ENCODE results near the gene OTOG. TPM values are rescaled to one million over a fixed set of nuclear protein-coding genes. Genes with fewer than 3 reads are reported as not detected.

OTOG gene
- total and polyA plus RNA-seq, 2 of the 8 experiments (the other 6 are each of a cell fraction or from before 2014, with no cell fraction given) = 0.41 to 1.5 TPM

DNA sequence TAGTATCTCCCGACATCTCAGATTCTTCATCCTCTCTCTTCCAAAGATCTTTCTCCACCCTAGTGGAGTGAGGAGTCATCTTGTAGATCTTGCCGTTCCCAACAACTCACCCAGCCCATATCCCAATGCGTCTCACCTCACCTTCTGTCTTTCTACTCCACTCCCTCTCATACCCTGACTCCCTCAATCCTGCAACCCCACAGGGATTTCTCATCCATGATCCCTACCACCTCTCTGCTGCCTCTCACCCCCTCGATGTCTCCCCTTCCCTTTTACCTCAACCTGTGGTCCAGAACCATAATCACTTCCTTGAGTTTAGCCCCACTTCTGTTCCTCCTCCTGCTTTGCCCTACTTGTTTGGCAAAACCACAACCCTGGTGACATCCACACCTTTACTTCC is 41.7 kb downstream of the OTOG start:
- WGBS, 2 experiments (ENCODE audit: extremely low coverage in 1 of 2, insufficient coverage in 1 of 2, insufficient read length in 1 of 2, insufficient replicate concordance in 2 of 2, low coverage in 1 of 2, low lambda C conversion rate in 2 of 2, missing lambda C conversion rate in 1 of 2) = 77% methylated on average over 4 of the region's 4 CpGs; no CpG with 5 or more reads in 1 of the 2 experiments
- Histone ChIP-seq H3K14ac (ENCODE audit: insufficient read length) (no peak overlapping the region), H3K27me3 (replicated peaks in 1 of 4; ENCODE audit: control insufficient read depth in 3 of 4, extremely low read depth in 1 of 4, insufficient read depth in 3 of 4, low read length in 3 of 4) (no peaks in the 10 kb centered on the region), H4K8ac (ENCODE audit: extremely low read depth, insufficient read depth, low read length) (no peak overlapping the region), H3K18ac (ENCODE audit: extremely low read depth, low read length) (no peak overlapping the region), H2BK12ac (ENCODE audit: low read depth, low read length) (no peak overlapping the region), H2BK5ac (ENCODE audit: low read depth, low read length) (no peak overlapping the region), H4K5ac (ENCODE audit: insufficient read length, low read depth, low read length) (no peak overlapping the region), H2AFZ (ENCODE audit: low read length) (no peak overlapping the region), H3K23me2 (ENCODE audit: low read depth, low read length) (no peaks in the 10 kb centered on the region), H4K91ac (replicated peaks; ENCODE audit: insufficient read length, low read length) (no peak overlapping the region), H3K23ac (ENCODE audit: insufficient read length) (no peak overlapping the region), H3K4me1 (replicated peaks in 1 of 4; ENCODE audit: control insufficient read depth in 3 of 4, insufficient read depth in 4 of 4, low read length in 3 of 4) (no peaks in the 10 kb centered on the region), H2BK20ac (ENCODE audit: low read length) (no peak overlapping the region), H3K4me2 (ENCODE audit: insufficient read depth in 1 of 2, low read depth in 2 of 2, low read length in 2 of 2) (no peak overlapping the region), H3K56ac (replicated peaks; ENCODE audit: insufficient read length, low read depth, low read length) (no peak overlapping the region), H3K4ac (replicated peaks; ENCODE audit: insufficient read length, low read depth, low read length) (no peak overlapping the region), H2BK120ac (replicated peaks; ENCODE audit: low read depth, low read length) (no peak overlapping the region), H3K79me2 (ENCODE audit: control insufficient read depth in 1 of 2, insufficient read depth in 2 of 2, low read length in 2 of 2) (no peaks in the 10 kb centered on the region), H2AK5ac (ENCODE audit: low read depth, low read length) (no peak overlapping the region), H3K79me1 (ENCODE audit: low read depth, low read length) (no peaks in the 10 kb centered on the region), H3K4me3 (ENCODE audit: extremely low read depth in 1 of 4, insufficient read depth in 2 of 4, low read depth in 3 of 4, low read length in 4 of 4) (no peak overlapping the region), H3K9me3 (ENCODE audit: insufficient read depth in 2 of 2, low read depth in 1 of 2, low read length in 1 of 2) (0 out of 4 replicates have a peak, but pooled peaks cover 0 to 2% of the 10 kb centered on the region in 2 experiments), H3K27ac (ENCODE audit: low read depth, low read length) (no peak overlapping the region), H4K20me1 (replicated peaks in 1 of 2; ENCODE audit: control insufficient read depth in 1 of 2, insufficient read depth in 2 of 2, low read length in 2 of 2) (no peaks in the 10 kb centered on the region), H3K36me3 (ENCODE audit: control insufficient read depth in 2 of 4, insufficient read depth in 4 of 4, low read length in 3 of 4) (no peaks in the 10 kb centered on the region), H2BK15ac (ENCODE audit: low read length) (no peak overlapping the region), H3K9ac (replicated peaks in 1 of 4; ENCODE audit: extremely low read depth in 1 of 4, low read depth in 3 of 4, low read length in 3 of 4) (no peak overlapping the region)
- ChIA-PET CTCF (ENCODE audit: partially characterized antibody) (interaction anchor here (0.6 to 2.6 kb wide), 5 partner anchors 10 to 142 kb away, joined by 3 to 16 read pairs (median 5); no protein-coding TSS in a partner anchor), POLR2A (ENCODE audit: partially characterized antibody) (no interaction called here)
- DNase-seq (ENCODE audit: low read depth in 1 of 2, low spot score in 2 of 2) = no peak
- no peak for FAIRE-seq
- TF ChIP-seq SRF (IDR thresholded peaks at IDR 0.05; ENCODE audit: low read depth, low read length) = no peak
- TF ChIP-seq CTBP2 (IDR thresholded peaks at IDR 0.05; ENCODE audit: borderline replicate concordance, insufficient read depth, insufficient read length, low read length) = no peak
- TF ChIP-seq, protein P1, sequence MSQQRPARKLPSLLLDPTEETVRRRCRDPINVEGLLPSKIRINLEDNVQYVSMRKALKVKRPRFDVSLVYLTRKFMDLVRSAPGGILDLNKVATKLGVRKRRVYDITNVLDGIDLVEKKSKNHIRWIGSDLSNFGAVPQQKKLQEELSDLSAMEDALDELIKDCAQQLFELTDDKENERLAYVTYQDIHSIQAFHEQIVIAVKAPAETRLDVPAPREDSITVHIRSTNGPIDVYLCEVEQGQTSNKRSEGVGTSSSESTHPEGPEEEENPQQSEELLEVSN (IDR thresholded peaks at IDR 0.05) = no peak
- TF ChIP-seq BACH1 (IDR thresholded peaks at IDR 0.05; ENCODE audit: low read length) = no peak
- TF ChIP-seq TAF7 (optimal IDR thresholded peaks at IDR 0.05; ENCODE audit: borderline replicate concordance, low read depth, low read length) = no peak
- no peak for TF ChIP-seq SUZ12 (IDR thresholded peaks at IDR 0.05; ENCODE audit: low read length)
- TF ChIP-seq GABPA (IDR thresholded peaks at IDR 0.05; ENCODE audit: borderline replicate concordance, insufficient read depth, low read length) = no peak
- no peak for TF ChIP-seq TAF1 (IDR thresholded peaks at IDR 0.05; ENCODE audit: low read depth, low read length)
- no peak for TF ChIP-seq TEAD4 (IDR thresholded peaks at IDR 0.05; ENCODE audit: low read depth, low read length)
